Omental fat pad (tissue), 4 donors: ENCODE data around the gene RER1. TPM values are rescaled to one million over a fixed set of nuclear protein-coding genes. Genes with fewer than 3 reads are reported as not detected.

Experiments used
- ATAC-seq: fragments of 150-250 bp; one replicate; pipeline ENCODE4 v1.9.1; 2016; ENCODE audit warnings: mild to moderate bottlenecking, moderate library complexity; ENCODE audit not compliant: low FRiP score
- DNase-seq: peaks from one replicate; pipeline ENCODE4 v3.0.0-alpha.2; 2019; ENCODE audit warnings: low spot score
- total RNA-seq, 4 donors: library from RNA; depleted of rRNA; stranded (reverse); fragments of >200 nt; gene quantifications; one replicate each; pipeline ENCODE4 v1.1.0, GENCODE V29; 2016
- TF ChIP-seq, protein P1 (sequence below), 3 donors: fragments of 450-650 bp; IDR thresholded peaks; one replicate each; pipeline ENCODE4 v1.5.1; 2016 to 2017; ENCODE audit warnings: antibody characterized with exemption in 3 of 3, mild to moderate bottlenecking in 3 of 3, moderate library complexity in 2 of 3

The RER1 gene
- total RNA-seq, 4 donors from 2014 or later = 59.4 to 91.7 (median 72.7) TPM

DNA sequence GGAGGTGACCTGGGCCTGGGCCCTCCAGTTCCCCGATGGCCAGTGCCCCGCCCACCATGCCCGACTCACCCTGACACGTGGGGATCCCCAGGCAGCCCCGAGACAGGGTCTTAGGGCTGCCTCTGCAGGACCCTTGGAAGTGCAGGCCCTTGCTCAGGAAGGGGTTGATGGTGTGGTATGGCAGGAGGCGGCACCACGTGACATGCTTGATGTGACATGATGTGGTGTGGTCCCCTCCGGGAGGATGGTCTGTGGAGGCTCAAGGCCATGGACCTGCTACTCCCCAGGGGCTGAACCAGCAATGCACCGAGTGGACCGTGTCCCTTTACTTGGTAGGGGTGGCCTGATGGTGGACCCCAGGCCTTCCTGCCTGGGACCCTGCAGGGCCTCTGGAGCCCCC lies 62.6 kb downstream of the RER1 start:
- TF ChIP-seq, protein P1, sequence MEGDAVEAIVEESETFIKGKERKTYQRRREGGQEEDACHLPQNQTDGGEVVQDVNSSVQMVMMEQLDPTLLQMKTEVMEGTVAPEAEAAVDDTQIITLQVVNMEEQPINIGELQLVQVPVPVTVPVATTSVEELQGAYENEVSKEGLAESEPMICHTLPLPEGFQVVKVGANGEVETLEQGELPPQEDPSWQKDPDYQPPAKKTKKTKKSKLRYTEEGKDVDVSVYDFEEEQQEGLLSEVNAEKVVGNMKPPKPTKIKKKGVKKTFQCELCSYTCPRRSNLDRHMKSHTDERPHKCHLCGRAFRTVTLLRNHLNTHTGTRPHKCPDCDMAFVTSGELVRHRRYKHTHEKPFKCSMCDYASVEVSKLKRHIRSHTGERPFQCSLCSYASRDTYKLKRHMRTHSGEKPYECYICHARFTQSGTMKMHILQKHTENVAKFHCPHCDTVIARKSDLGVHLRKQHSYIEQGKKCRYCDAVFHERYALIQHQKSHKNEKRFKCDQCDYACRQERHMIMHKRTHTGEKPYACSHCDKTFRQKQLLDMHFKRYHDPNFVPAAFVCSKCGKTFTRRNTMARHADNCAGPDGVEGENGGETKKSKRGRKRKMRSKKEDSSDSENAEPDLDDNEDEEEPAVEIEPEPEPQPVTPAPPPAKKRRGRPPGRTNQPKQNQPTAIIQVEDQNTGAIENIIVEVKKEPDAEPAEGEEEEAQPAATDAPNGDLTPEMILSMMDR (IDR thresholded peaks at IDR 0.05) = no peak
- ATAC-seq (no peak), DNase-seq (no peak)

Other genes with a start within 250 kb of the RER1 start
- gene FAAP20, start 197.1 kb upstream of the RER1 start, total RNA-seq = 10 to 100 TPM; 14.2 to 24.9 (median 21.8) TPM
- 10 to 100 TPM; 35.3 to 54.0 (median 47.3) TPM for gene SKI, start 163.5 kb upstream of the RER1 start, total RNA-seq
- 1 to 10 TPM; 4.0 to 9.1 (median 6.4) TPM for gene MORN1, start 287 bp upstream of the RER1 start, total RNA-seq
- gene PEX10, start 20.7 kb downstream of the RER1 start, total RNA-seq = 10 to 100 TPM; 20.8 to 33.3 (median 23.9) TPM
- 1 to 10 TPM in 1 of 4 donors, under 1 TPM in 3; 0.16 to 1.7 (median 0.44) TPM for gene PLCH2, start 84.4 kb downstream of the RER1 start, total RNA-seq
- 10 to 100 TPM; 15.1 to 38.1 (median 27.4) TPM for gene PANK4, start 134.8 kb downstream of the RER1 start, total RNA-seq
- gene HES5, start 138.4 kb downstream of the RER1 start, total RNA-seq = not detected
- gene TNFRSF14, start 164.5 kb downstream of the RER1 start, total RNA-seq = 100 to 1,000 TPM in 1 of 4 donors, 10 to 100 TPM in 3; 26.6 to 108 (median 41.5) TPM
- gene PRXL2B, start 194.9 kb downstream of the RER1 start, total RNA-seq = 10 to 100 TPM in 2 of 4 donors, 1 to 10 TPM in 2; 7.1 to 19.2 (median 8.8) TPM
- gene MMEL1, start 241.2 kb downstream of the RER1 start, total RNA-seq = 1 to 10 TPM in 3 of 4 donors, not detected in 1; 1.6 to 2.4 (median 1.6) TPM